ENCODE measurements around the gene STH. TPM values are rescaled to one million over a fixed set of nuclear protein-coding genes. Genes with fewer than 3 reads are reported as not detected.

STH gene
- total RNA-seq, 1 donor from 2014 or later: not detected

DNA sequence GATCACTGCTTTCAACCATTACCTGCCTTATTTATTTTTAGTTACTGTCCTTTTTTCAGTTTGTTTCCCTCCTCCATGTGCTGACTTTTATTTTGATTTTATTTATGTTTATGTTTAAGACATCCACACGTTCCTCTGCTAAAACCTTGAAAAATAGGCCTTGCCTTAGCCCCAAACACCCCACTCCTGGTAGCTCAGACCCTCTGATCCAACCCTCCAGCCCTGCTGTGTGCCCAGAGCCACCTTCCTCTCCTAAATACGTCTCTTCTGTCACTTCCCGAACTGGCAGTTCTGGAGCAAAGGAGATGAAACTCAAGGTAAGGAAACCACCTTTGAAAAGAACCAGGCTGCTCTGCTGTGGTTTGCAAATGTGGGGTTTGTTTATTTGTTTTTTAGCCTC lies 9.3 kb upstream of the STH start:
- no peaks in the 10 kb centered on the region for H3K4me1 ChIP-seq (ENCODE audit: insufficient read depth, low read length)
- H3K27ac ChIP-seq (ENCODE audit: low read depth, low read length): no peak overlapping the region
- no peak for FAIRE-seq
- Mint-ChIP-seq H3K27ac (ENCODE audit: unreplicated experiment) (no peak overlapping the region), H3K36me3 (ENCODE audit: low read depth, unreplicated experiment) (no peaks in the 10 kb centered on the region), H3K4me1 (ENCODE audit: low read depth, unreplicated experiment) (peaks cover 2% of the 10 kb centered on the region), H3K27me3 (ENCODE audit: low read depth, unreplicated experiment) (peaks cover 12% of the 10 kb centered on the region), H3K9me3 (ENCODE audit: unreplicated experiment) (peaks cover 9% of the 10 kb centered on the region), H3K4me3 (ENCODE audit: unreplicated experiment) (no peak overlapping the region)
- no peak overlapping the region for H2AFZ ChIP-seq (ENCODE audit: low read depth, low read length)
- H3K27me3 ChIP-seq (ENCODE audit: insufficient read depth, low read length): peaks cover 6% of the 10 kb centered on the region
- no peaks in the 10 kb centered on the region for H3K79me2 ChIP-seq (ENCODE audit: insufficient read depth, low read length)
- H3K36me3 ChIP-seq (ENCODE audit: insufficient read depth, low read length): no peaks in the 10 kb centered on the region
- H3K4me2 ChIP-seq (ENCODE audit: low read length): no peak overlapping the region
- no peak for TF ChIP-seq EZH2 (IDR thresholded peaks at IDR 0.05; ENCODE audit: insufficient read depth, low read length)
- no peak for TF ChIP-seq CTCF (IDR thresholded peaks at IDR 0.05; ENCODE audit: insufficient read depth, low read depth, low read length)
- no peaks in the 10 kb centered on the region for H3K9me3 ChIP-seq (ENCODE audit: insufficient read depth, low read depth, low read length)
- H3K4me3 ChIP-seq (ENCODE audit: insufficient read depth, low read depth, low read length): no peak overlapping the region
- DNase-seq (ENCODE audit: low read depth): no peak
- no peaks in the 10 kb centered on the region for H4K20me1 ChIP-seq (ENCODE audit: insufficient read depth, low read length)
- H3K9ac ChIP-seq (ENCODE audit: low read length): no peak overlapping the region

DNA sequence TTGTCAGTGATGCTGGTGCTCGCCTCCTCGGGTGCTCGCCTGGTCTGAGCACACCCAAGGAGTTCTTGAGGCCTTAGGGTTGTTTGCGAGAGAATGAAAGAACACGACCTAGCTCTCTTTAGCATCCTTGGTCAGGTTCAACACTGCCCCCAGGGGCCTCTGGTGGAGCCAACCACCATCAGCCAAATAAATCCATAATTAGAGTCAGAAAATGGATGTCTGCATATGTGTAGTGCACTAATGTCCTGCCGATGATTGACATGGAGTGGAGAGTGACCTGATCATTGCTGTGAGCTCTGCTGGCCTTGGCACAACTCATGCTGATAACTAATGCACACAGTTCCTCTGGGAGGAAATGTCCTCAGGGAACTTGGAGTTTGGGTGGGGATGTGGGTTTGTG lies 8.2 kb upstream of the STH start:
- Histone ChIP-seq H3K27me3 (ENCODE audit: insufficient read depth, low read length) (peaks cover 6% of the 10 kb centered on the region), H4K20me1 (ENCODE audit: insufficient read depth, low read length) (no peaks in the 10 kb centered on the region), H2AFZ (ENCODE audit: low read depth, low read length) (no peak overlapping the region), H3K9me3 (ENCODE audit: insufficient read depth, low read depth, low read length) (no peaks in the 10 kb centered on the region), H3K36me3 (ENCODE audit: insufficient read depth, low read length) (no peaks in the 10 kb centered on the region), H3K79me2 (ENCODE audit: insufficient read depth, low read length) (no peaks in the 10 kb centered on the region), H3K4me3 (ENCODE audit: insufficient read depth, low read depth, low read length) (no peak overlapping the region), H3K9ac (ENCODE audit: low read length) (no peak overlapping the region), H3K27ac (ENCODE audit: low read depth, low read length) (no peak overlapping the region), H3K4me2 (ENCODE audit: low read length) (no peak overlapping the region), H3K4me1 (ENCODE audit: insufficient read depth, low read length) (no peaks in the 10 kb centered on the region)
- TF ChIP-seq EZH2 (IDR thresholded peaks at IDR 0.05; ENCODE audit: insufficient read depth, low read length) (no peak), CTCF (IDR thresholded peaks at IDR 0.05; ENCODE audit: insufficient read depth, low read depth, low read length) (no peak)
- H3K4me3 Mint-ChIP-seq (ENCODE audit: unreplicated experiment): no peak overlapping the region
- H3K27ac Mint-ChIP-seq (ENCODE audit: unreplicated experiment): no peak overlapping the region
- H3K36me3 Mint-ChIP-seq (ENCODE audit: low read depth, unreplicated experiment): no peaks in the 10 kb centered on the region
- FAIRE-seq: no peak
- peaks cover 2% of the 10 kb centered on the region for H3K4me1 Mint-ChIP-seq (ENCODE audit: low read depth, unreplicated experiment)
- peaks cover 8% of the 10 kb centered on the region for H3K27me3 Mint-ChIP-seq (ENCODE audit: low read depth, unreplicated experiment)
- H3K9me3 Mint-ChIP-seq (ENCODE audit: unreplicated experiment): peaks cover 9% of the 10 kb centered on the region
- DNase-seq (ENCODE audit: low read depth): no peak

GRCh38 chr17:45991341-45991740 lies 7.7 kb upstream of the STH start:
- TF ChIP-seq CTCF (IDR thresholded peaks at IDR 0.05; ENCODE audit: insufficient read depth, low read depth, low read length) (no peak), EZH2 (IDR thresholded peaks at IDR 0.05; ENCODE audit: insufficient read depth, low read length) (no peak)
- no peaks in the 10 kb centered on the region for H3K36me3 Mint-ChIP-seq (ENCODE audit: low read depth, unreplicated experiment)

More at GRCh38 chr17:45991341-45991740, 7.7 kb upstream of the STH start:
- H3K9me3 ChIP-seq (ENCODE audit: insufficient read depth, low read depth, low read length): no peaks in the 10 kb centered on the region
- Mint-ChIP-seq H3K4me3 (ENCODE audit: unreplicated experiment) (no peak overlapping the region), H3K27ac (ENCODE audit: unreplicated experiment) (no peak overlapping the region), H3K27me3 (ENCODE audit: low read depth, unreplicated experiment) (peaks cover 6% of the 10 kb centered on the region), H3K4me1 (ENCODE audit: low read depth, unreplicated experiment) (peaks cover 2% of the 10 kb centered on the region), H3K9me3 (ENCODE audit: unreplicated experiment) (peaks cover 9% of the 10 kb centered on the region)
- no peak overlapping the region for H3K27ac ChIP-seq (ENCODE audit: low read depth, low read length)
- no peak overlapping the region for H3K4me2 ChIP-seq (ENCODE audit: low read length)
- H3K79me2 ChIP-seq (ENCODE audit: insufficient read depth, low read length): no peaks in the 10 kb centered on the region
- H3K9ac ChIP-seq (ENCODE audit: low read length): no peak overlapping the region
- H2AFZ ChIP-seq (ENCODE audit: low read depth, low read length): no peak overlapping the region
- DNase-seq (ENCODE audit: low read depth) (no peak), FAIRE-seq (no peak)
- peaks cover 6% of the 10 kb centered on the region for H3K27me3 ChIP-seq (ENCODE audit: insufficient read depth, low read length)
- H3K36me3 ChIP-seq (ENCODE audit: insufficient read depth, low read length): no peaks in the 10 kb centered on the region
- no peak overlapping the region for H3K4me3 ChIP-seq (ENCODE audit: insufficient read depth, low read depth, low read length)
- H4K20me1 ChIP-seq (ENCODE audit: insufficient read depth, low read length): no peaks in the 10 kb centered on the region
- H3K4me1 ChIP-seq (ENCODE audit: insufficient read depth, low read length): no peaks in the 10 kb centered on the region
